H9 (cell line): Measurements from ENCODE around the gene UNC93A. TPM values are rescaled to one million over a fixed set of nuclear protein-coding genes. Genes with fewer than 3 reads are reported as not detected.
A peak's percentile ranks its signal among the peaks of the same experiment; 100 is the strongest.

ENCODE experiments used
- DNase-seq: peaks from one replicate; pipeline ENCODE4 v3.0.0-alpha.2; 2017
- H2AFZ ChIP-seq: one replicate; pipeline ENCODE4 v1.6.1; 2013; ENCODE audit warnings: mild to moderate bottlenecking, low read length, control low read depth, moderate library complexity
- H2AK5ac ChIP-seq: 2 replicates; pipeline ENCODE4 v1.6.1; 2013; ENCODE audit warnings: low read length, control low read depth, mixed read lengths; ENCODE audit not compliant: insufficient read length
- H2BK120ac ChIP-seq: one replicate; pipeline ENCODE4 v1.6.1; 2013; ENCODE audit warnings: low read depth, mild to moderate bottlenecking, low read length, control low read depth, inconsistent platforms; ENCODE audit not compliant: poor library complexity, severe bottlenecking
- H2BK12ac ChIP-seq: 2 replicates; pipeline ENCODE4 v1.6.1; 2013; ENCODE audit warnings: low read length, control low read depth, mixed read lengths, low read depth; ENCODE audit not compliant: insufficient read length
- H2BK15ac ChIP-seq: 2 replicates; pipeline ENCODE4 v1.6.1; 2013; ENCODE audit warnings: low read depth, low read length, control low read depth
- H2BK20ac ChIP-seq: one replicate; pipeline ENCODE4 v1.6.1; 2013; ENCODE audit warnings: low read depth, mild to moderate bottlenecking, low read length, control low read depth, inconsistent platforms; ENCODE audit not compliant: poor library complexity, severe bottlenecking
- H2BK5ac ChIP-seq: 2 replicates; pipeline ENCODE4 v1.6.1; 2013; ENCODE audit warnings: low read length, control low read depth, mixed read lengths; ENCODE audit not compliant: insufficient read length
- H3K14ac ChIP-seq: 2 replicates; pipeline ENCODE4 v1.6.1; 2013; ENCODE audit warnings: low read length, control low read depth; ENCODE audit not compliant: insufficient read depth
- H3K18ac ChIP-seq: 2 replicates; pipeline ENCODE4 v1.6.1; 2013; ENCODE audit warnings: low read depth, mild to moderate bottlenecking, mixed read lengths, low read length, control low read depth; ENCODE audit not compliant: insufficient read length
- H3K23ac ChIP-seq: 2 replicates; pipeline ENCODE4 v1.6.1; 2013; ENCODE audit warnings: low read length, control low read depth, mixed read lengths, low read depth; ENCODE audit not compliant: insufficient read length
- H3K23me2 ChIP-seq: 2 replicates; pipeline ENCODE4 v1.6.1; 2013; ENCODE audit warnings: low read depth, mild to moderate bottlenecking, mixed read lengths, low read length, control low read depth; ENCODE audit not compliant: insufficient read length, poor library complexity, severe bottlenecking
- H3K27ac ChIP-seq: 2 replicates; pipeline ENCODE4 v1.5.1; 2013; ENCODE audit warnings: low read length, control low read depth, mixed read lengths, low read depth; ENCODE audit not compliant: insufficient read length
- H3K27me3 ChIP-seq: 2 replicates; pipeline ENCODE4 v1.6.1; 2013; ENCODE audit warnings: low read length, control low read depth, inconsistent platforms; ENCODE audit not compliant: insufficient read depth
- H3K4ac ChIP-seq: 2 replicates; pipeline ENCODE4 v1.6.1; 2013; ENCODE audit warnings: low read depth, mild to moderate bottlenecking, control low read depth, inconsistent platforms, low read length, moderate library complexity
- H3K4me1 ChIP-seq: 2 replicates; pipeline ENCODE4 v1.6.1; 2013; ENCODE audit warnings: low read length, control low read depth, inconsistent platforms; ENCODE audit not compliant: insufficient read depth
- H3K4me2 ChIP-seq: 2 replicates; pipeline ENCODE4 v1.6.1; 2013; ENCODE audit warnings: low read length, control low read depth, mixed read lengths; ENCODE audit not compliant: insufficient read length, insufficient read depth
- H3K56ac ChIP-seq: 2 replicates; pipeline ENCODE4 v1.6.1; 2013; ENCODE audit warnings: low read depth, mild to moderate bottlenecking, mixed read lengths, low read length, control low read depth; ENCODE audit not compliant: insufficient read length
- H3K79me1 ChIP-seq: 2 replicates; pipeline ENCODE4 v1.6.1; 2013; ENCODE audit warnings: low read depth, mild to moderate bottlenecking, moderate library complexity, low read length, control low read depth, inconsistent platforms; ENCODE audit not compliant: insufficient read depth, poor library complexity, severe bottlenecking
- H3K79me2 ChIP-seq: 2 replicates; pipeline ENCODE4 v1.6.1; 2013; ENCODE audit warnings: low read length, control low read depth, inconsistent platforms; ENCODE audit not compliant: insufficient read depth
- H3K9ac ChIP-seq: 2 replicates; pipeline ENCODE4 v1.6.1; 2013; ENCODE audit warnings: low read length, control low read depth, mixed read lengths; ENCODE audit not compliant: insufficient read length; ENCODE audit errors: extremely low read depth
- H3K9me3 ChIP-seq: one replicate; pipeline ENCODE4 v1.6.1; 2013; ENCODE audit warnings: low read depth, low read length, inconsistent platforms; ENCODE audit not compliant: control insufficient read depth
- H3T11ph ChIP-seq: one replicate; pipeline ENCODE4 v1.6.1; 2013; ENCODE audit warnings: mild to moderate bottlenecking, low read length, control low read depth, inconsistent platforms
- H4K20me1 ChIP-seq: one replicate; pipeline ENCODE4 v1.6.1; 2013; ENCODE audit not compliant: control insufficient read depth, insufficient read length, insufficient read depth
- H4K5ac ChIP-seq: 2 replicates; pipeline ENCODE4 v1.6.1; 2013; ENCODE audit warnings: low read depth, mild to moderate bottlenecking, mixed read lengths, low read length, control low read depth; ENCODE audit not compliant: insufficient read length
- H4K8ac ChIP-seq: replicated peaks from 2 replicates; pipeline ENCODE4 v1.6.1; 2013; ENCODE audit warnings: low read length, control low read depth, mixed read lengths, low read depth; ENCODE audit not compliant: insufficient read length
- H4K91ac ChIP-seq: 2 replicates; pipeline ENCODE4 v1.6.1; 2013; ENCODE audit warnings: low read depth, mild to moderate bottlenecking, moderate library complexity, mixed read lengths, low read length, control low read depth; ENCODE audit not compliant: insufficient read length
- H3K27ac Mint-ChIP-seq, 3 experiments: 2 replicates in 2 of 3; 3 replicates in 1 of 3; pipeline ENCODE4 v1.8.0; 2020 to 2021; ENCODE audit warnings: mixed read lengths in 3 of 3, mild to moderate bottlenecking in 1 of 3, moderate library complexity in 1 of 3
- H3K27me3 Mint-ChIP-seq: 2 replicates; pipeline ENCODE4 v1.8.0; 2021; ENCODE audit warnings: low read depth, mild to moderate bottlenecking, moderate library complexity, mixed read lengths
- H3K36me3 Mint-ChIP-seq, 3 experiments: 2 replicates in 2 of 3; 3 replicates in 1 of 3; pipeline ENCODE4 v1.8.0; 2020 to 2021; ENCODE audit warnings: low read depth in 3 of 3, mixed read lengths in 3 of 3; ENCODE audit not compliant: insufficient read depth in 1 of 3
- H3K4me1 Mint-ChIP-seq, 2 experiments: 2 replicates each; pipeline ENCODE4 v1.8.0; 2020; ENCODE audit warnings: mixed read lengths in 2 of 2
- H3K4me3 Mint-ChIP-seq, 2 experiments: 2 replicates in 1 of 2; 3 replicates in 1 of 2; pipeline ENCODE4 v1.8.0; 2020 to 2021; ENCODE audit warnings: mild to moderate bottlenecking in 2 of 2, mixed read lengths in 2 of 2, moderate library complexity in 1 of 2
- H3K9me3 Mint-ChIP-seq, 2 experiments: 2 replicates in 1 of 2; 3 replicates in 1 of 2; pipeline ENCODE4 v1.8.0; 2020; ENCODE audit warnings: mild to moderate bottlenecking in 2 of 2, mixed read lengths in 2 of 2, moderate library complexity in 1 of 2
- WGBS: extraction: QIAGEN DNeasy Blood & Tissue Kit; methylation state at CpG from one replicate; pipeline ENCODE4 v1.1.7; 2013; ENCODE audit warnings: missing lambda C conversion rate, low lambda C conversion rate, mixed read lengths; ENCODE audit not compliant: insufficient read length; ENCODE audit errors: extremely low coverage; 5-methylcytosine and 5-hydroxymethylcytosine counted together
- total RNA-seq: library from RNA; stranded (reverse); gene quantifications from 2 replicates; pipeline ENCODE4 v1.2.1, GENCODE V29; 2021
- TF ChIP-seq, protein P1 (sequence below): fragments of 200-600 bp; sonication (generic); conservative IDR thresholded peaks from 3 replicates; pipeline ENCODE4 v1.8.0; 2021; ENCODE audit warnings: antibody characterized with exemption, mild to moderate bottlenecking

UNC93A gene
- total RNA-seq, 1 experiment from 2014 or later: 0.70 TPM

DNA sequence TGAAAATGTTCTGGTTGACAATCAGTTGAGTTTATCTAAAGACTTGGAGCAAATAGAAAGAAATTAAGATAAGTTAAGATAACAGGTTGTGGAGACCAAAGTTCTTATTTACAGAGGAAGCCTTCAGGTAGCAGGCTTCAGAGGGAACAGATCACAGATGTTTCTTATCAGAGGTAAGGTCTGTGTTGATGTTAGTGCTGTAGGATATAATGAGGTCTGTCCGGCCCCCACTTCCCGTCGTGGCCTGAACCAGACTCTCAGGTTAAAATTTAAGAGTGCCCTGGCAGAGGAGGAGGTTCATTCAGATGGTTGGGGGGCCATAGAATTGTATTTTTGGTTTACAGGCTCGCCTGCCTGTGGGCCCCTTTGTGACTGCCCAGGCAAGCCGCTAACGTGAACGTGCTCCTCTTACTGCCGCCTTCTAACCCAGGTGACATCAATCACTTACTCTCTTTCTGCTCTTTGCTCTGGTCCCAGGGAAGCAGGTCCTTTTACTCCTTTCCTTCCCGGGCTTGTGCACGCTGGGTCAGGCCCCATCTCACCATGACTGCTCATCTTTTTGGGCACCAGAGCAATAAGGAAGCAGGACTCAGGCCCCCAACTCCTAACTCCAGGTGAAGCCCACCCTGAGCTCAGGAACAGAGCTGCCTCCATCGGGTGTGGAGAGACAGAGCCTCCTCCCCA lies 18.3 kb upstream of the UNC93A start:
- no peak overlapping the region for H2BK120ac ChIP-seq
- no peak overlapping the region for H4K91ac ChIP-seq
- WGBS: no CpG with 5 or more reads among the region's 11 CpGs
- H4K5ac ChIP-seq: no peak overlapping the region
- H3K79me1 ChIP-seq: no peaks in the 10 kb centered on the region
- H3K79me2 ChIP-seq: no peaks in the 10 kb centered on the region
- no peak overlapping the region for H2AFZ ChIP-seq
- no peak overlapping the region for H2AK5ac ChIP-seq
- H3K4me1 Mint-ChIP-seq: peaks cover 21 to 29% of the 10 kb centered on the region in 2 experiments
- no peak for DNase-seq
- no peak overlapping the region for H2BK5ac ChIP-seq
- H3K14ac ChIP-seq: no peak overlapping the region
- H3K18ac ChIP-seq: no peak overlapping the region
- H3K4me1 ChIP-seq: no peaks in the 10 kb centered on the region
- H3K23me2 ChIP-seq: no peaks in the 10 kb centered on the region
- H3T11ph ChIP-seq: no peak overlapping the region
- H3K9me3 ChIP-seq: no peaks in the 10 kb centered on the region
- peak overlapping the region in 1 of 3 experiments; percentile 55; a peak in 1 of 7 replicates for H3K27ac Mint-ChIP-seq
- H3K4ac ChIP-seq: no peak overlapping the region
- no peak overlapping the region for H4K8ac ChIP-seq
- H3K23ac ChIP-seq: no peak overlapping the region
- TF ChIP-seq, protein P1, sequence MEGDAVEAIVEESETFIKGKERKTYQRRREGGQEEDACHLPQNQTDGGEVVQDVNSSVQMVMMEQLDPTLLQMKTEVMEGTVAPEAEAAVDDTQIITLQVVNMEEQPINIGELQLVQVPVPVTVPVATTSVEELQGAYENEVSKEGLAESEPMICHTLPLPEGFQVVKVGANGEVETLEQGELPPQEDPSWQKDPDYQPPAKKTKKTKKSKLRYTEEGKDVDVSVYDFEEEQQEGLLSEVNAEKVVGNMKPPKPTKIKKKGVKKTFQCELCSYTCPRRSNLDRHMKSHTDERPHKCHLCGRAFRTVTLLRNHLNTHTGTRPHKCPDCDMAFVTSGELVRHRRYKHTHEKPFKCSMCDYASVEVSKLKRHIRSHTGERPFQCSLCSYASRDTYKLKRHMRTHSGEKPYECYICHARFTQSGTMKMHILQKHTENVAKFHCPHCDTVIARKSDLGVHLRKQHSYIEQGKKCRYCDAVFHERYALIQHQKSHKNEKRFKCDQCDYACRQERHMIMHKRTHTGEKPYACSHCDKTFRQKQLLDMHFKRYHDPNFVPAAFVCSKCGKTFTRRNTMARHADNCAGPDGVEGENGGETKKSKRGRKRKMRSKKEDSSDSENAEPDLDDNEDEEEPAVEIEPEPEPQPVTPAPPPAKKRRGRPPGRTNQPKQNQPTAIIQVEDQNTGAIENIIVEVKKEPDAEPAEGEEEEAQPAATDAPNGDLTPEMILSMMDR: no peak
- peaks cover 0 to 1% (median 0%) of the 10 kb centered on the region in 3 experiments; a peak in 2 of 7 replicates for H3K36me3 Mint-ChIP-seq
- H3K4me2 ChIP-seq: no peak overlapping the region
- no peaks in the 10 kb centered on the region for H4K20me1 ChIP-seq
- peaks cover 21% of the 10 kb centered on the region for H3K27me3 Mint-ChIP-seq
- no peaks in the 10 kb centered on the region for H3K27me3 ChIP-seq
- H3K9me3 Mint-ChIP-seq: no peaks in the 10 kb centered on the region; a peak in 2 of 5 replicates
- no peak overlapping the region for H3K56ac ChIP-seq
- H2BK20ac ChIP-seq: no peak overlapping the region
- H3K4me3 Mint-ChIP-seq: no peak overlapping the region
- H2BK15ac ChIP-seq: no peak overlapping the region
- H3K9ac ChIP-seq: no peak overlapping the region
- H3K27ac ChIP-seq: no peak overlapping the region
- no peak overlapping the region for H2BK12ac ChIP-seq
